CD4-positive, alpha-beta T cell (primary cell): ENCODE data around the gene TIGD3. TPM values are rescaled to one million over a fixed set of nuclear protein-coding genes. Genes with fewer than 3 reads are reported as not detected.

Experiments
- ATAC-seq: fragments of 200-7000 bp; cut with Tn5 transposase; one replicate; pipeline ENCODE4 v1.10.0; 2022; ENCODE audit warnings: mild to moderate bottlenecking; ENCODE audit not compliant: poor library complexity
- CTCF ChIA-PET: fragments of 350-600 bp; sonication (Branson Sonifier 250); formaldehyde crosslinking; loops from one replicate; lab custom pipeline; 2021; ENCODE audit warnings: antibody characterized with exemption, inconsistent platforms; lab: Charles Lee
- POLR2A ChIA-PET: fragments of 350-600 bp; sonication (Branson Sonifier 250); formaldehyde crosslinking; loops from one replicate; lab custom pipeline; 2021; ENCODE audit warnings: antibody characterized with exemption, inconsistent platforms; lab: Charles Lee
- DNase-seq, 14 experiments: peaks; one replicate each; pipeline ENCODE4 v3.0.0-alpha.2; 2013 to 2020; ENCODE audit warnings: mixed read lengths in 2 of 14
- H3K27ac ChIP-seq, 2 donors: one replicate each; pipeline versions ENCODE4 v1.5.1 to v1.7.0; 2013; ENCODE audit warnings: low read length in 2 of 2, low read depth in 1 of 2, mild to moderate bottlenecking in 1 of 2
- H3K27me3 ChIP-seq, 2 experiments: 1 replicate in 1 of 2; 2 replicates in 1 of 2; pipeline versions ENCODE4 v1.6.1 to v1.7.0; 2013; ENCODE audit warnings: low read length in 2 of 2, control low read depth in 1 of 2, mild to moderate bottlenecking in 1 of 2, moderate library complexity in 1 of 2; ENCODE audit not compliant: insufficient read depth in 2 of 2, control insufficient read depth in 1 of 2
- H3K36me3 ChIP-seq: one replicate; pipeline ENCODE4 v1.6.1; 2013; ENCODE audit warnings: low read length, control low read depth; ENCODE audit not compliant: insufficient read depth
- H3K4me1 ChIP-seq: one replicate; pipeline ENCODE4 v1.6.1; 2013; ENCODE audit warnings: low read length, control low read depth; ENCODE audit not compliant: insufficient read depth
- H3K4me3 ChIP-seq: one replicate; pipeline ENCODE4 v1.5.1; 2013; ENCODE audit warnings: mild to moderate bottlenecking, low read length, moderate library complexity
- H3K9me3 ChIP-seq, 2 experiments: 1 replicate in 1 of 2; 2 replicates in 1 of 2; pipeline versions ENCODE4 v1.6.1 to v1.7.0; 2013; ENCODE audit warnings: low read length in 2 of 2, mild to moderate bottlenecking in 2 of 2, control low read depth in 1 of 2, moderate library complexity in 1 of 2; ENCODE audit not compliant: control insufficient read depth in 1 of 2, insufficient read depth in 1 of 2
- H3K27ac Mint-ChIP-seq: one replicate; pipeline ENCODE4 v1.8.0; 2020; ENCODE audit warnings: mixed read lengths
- H3K27me3 Mint-ChIP-seq: one replicate; pipeline ENCODE4 v1.8.0; 2021; ENCODE audit warnings: mixed read lengths
- H3K36me3 Mint-ChIP-seq: one replicate; pipeline ENCODE4 v1.8.0; 2021; ENCODE audit warnings: low read depth, mixed read lengths
- H3K4me1 Mint-ChIP-seq: one replicate; pipeline ENCODE4 v1.8.0; 2021; ENCODE audit warnings: low read depth, mixed read lengths
- H3K4me3 Mint-ChIP-seq: one replicate; pipeline ENCODE4 v1.8.0; 2020; ENCODE audit warnings: mild to moderate bottlenecking, mixed read lengths
- H3K9me3 Mint-ChIP-seq: one replicate; pipeline ENCODE4 v1.8.0; 2020; ENCODE audit warnings: mixed read lengths
- intact Hi-C, 2 experiments: fragments of 100-400 bp; cut with DNase I in 1 of 2; cut with micrococcal nuclease in 1 of 2; formaldehyde crosslinking; loops; one replicate each; pipeline versions ENCODE4 v1.15.1 to v1.9.0; 2023 to 2025; cut with DNase I, micrococcal nuclease
- total RNA-seq, 174 experiments: library from RNA in 2 of 174; stranded (reverse) in 2 of 174; gene quantifications; one replicate each; pipeline ENCODE4 v1.2.3 and lab custom pipeline; 2021 to 2026
- TF ChIP-seq, protein P1 (sequence below): fragments of 200-600 bp; IDR thresholded peaks from one replicate; pipeline ENCODE4 v1.8.0; 2022; ENCODE audit warnings: antibody characterized with exemption, mild to moderate bottlenecking

The TIGD3 gene
- total RNA-seq, 2 experiments from 2014 or later, result 0.73 to 0.85 TPM

DNA sequence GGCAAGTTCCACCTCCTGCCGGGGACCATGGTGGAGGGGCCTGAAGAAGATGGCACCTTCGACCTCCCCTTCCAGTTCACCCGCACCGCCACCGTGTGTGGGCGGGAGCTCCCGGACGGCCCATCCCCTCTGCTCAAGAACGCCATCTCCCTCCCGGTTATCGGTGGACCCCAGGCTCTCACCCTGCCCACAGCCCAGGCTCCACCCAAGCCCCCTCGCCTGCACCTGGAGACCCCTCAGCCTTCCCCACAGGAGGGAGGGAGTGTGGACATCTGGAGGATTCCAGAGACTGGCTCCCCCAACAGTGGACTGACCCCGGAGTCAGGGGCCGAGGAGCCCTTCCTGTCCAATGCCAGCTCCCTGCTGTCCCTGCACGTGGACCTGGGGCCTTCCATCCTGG is 33.5 kb upstream of the TIGD3 start:
- H3K27me3 Mint-ChIP-seq, result peaks cover 3% of the 10 kb centered on the region
- H3K4me1 Mint-ChIP-seq, result peaks cover under 1% of the 10 kb centered on the region
- DNase-seq (no peak), ATAC-seq (no peak)
- no peaks in the 10 kb centered on the region for H3K36me3 Mint-ChIP-seq
- H3K36me3 ChIP-seq, result no peaks in the 10 kb centered on the region
- no peak overlapping the region for H3K27ac ChIP-seq
- TF ChIP-seq, protein P1, sequence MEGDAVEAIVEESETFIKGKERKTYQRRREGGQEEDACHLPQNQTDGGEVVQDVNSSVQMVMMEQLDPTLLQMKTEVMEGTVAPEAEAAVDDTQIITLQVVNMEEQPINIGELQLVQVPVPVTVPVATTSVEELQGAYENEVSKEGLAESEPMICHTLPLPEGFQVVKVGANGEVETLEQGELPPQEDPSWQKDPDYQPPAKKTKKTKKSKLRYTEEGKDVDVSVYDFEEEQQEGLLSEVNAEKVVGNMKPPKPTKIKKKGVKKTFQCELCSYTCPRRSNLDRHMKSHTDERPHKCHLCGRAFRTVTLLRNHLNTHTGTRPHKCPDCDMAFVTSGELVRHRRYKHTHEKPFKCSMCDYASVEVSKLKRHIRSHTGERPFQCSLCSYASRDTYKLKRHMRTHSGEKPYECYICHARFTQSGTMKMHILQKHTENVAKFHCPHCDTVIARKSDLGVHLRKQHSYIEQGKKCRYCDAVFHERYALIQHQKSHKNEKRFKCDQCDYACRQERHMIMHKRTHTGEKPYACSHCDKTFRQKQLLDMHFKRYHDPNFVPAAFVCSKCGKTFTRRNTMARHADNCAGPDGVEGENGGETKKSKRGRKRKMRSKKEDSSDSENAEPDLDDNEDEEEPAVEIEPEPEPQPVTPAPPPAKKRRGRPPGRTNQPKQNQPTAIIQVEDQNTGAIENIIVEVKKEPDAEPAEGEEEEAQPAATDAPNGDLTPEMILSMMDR, result no peak
- H3K4me1 ChIP-seq, result peaks cover under 1% of the 10 kb centered on the region
- H3K4me3 ChIP-seq, result no peak overlapping the region
- no peaks in the 10 kb centered on the region for H3K9me3 ChIP-seq
- H3K4me3 Mint-ChIP-seq, result no peak overlapping the region
- ChIA-PET POLR2A (no interaction called here), CTCF (no interaction called here)
- intact Hi-C loops, result no loop called here
- no peaks in the 10 kb centered on the region for H3K9me3 Mint-ChIP-seq
- peaks cover 0 to 4% of the 10 kb centered on the region in 2 experiments for H3K27me3 ChIP-seq
- no peak overlapping the region for H3K27ac Mint-ChIP-seq

DNA sequence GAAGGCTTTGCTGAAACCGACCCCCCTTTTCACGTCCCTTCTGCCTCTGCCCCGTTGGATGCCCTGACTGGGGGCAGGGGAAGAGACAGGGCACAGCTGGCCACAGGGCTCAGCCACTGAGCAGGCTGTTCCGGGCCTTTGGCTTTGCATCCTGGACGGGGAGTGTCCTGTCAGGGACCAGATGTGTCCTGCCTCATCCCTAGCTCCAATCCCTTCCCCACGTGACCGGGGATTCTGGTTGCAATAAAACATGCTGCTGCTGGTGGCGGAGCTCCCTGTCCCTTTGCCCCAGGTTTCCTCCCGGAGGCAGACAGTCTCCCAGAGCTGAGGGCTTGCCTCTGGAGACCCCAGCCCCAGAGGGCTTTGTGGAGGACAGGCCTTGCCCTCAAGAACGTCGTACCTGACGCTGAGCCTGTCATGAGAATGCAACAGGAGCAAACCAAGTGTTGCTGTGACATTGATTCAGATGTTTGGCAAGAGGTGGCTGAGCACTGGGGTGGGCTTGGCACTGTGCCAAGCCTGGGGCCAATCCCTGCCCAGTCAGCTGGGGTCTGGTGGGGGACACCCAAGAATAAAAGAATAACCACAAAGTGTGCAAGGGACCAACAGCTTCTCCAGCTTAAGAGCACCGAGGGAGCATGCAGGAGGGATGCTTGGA is 32.6 kb upstream of the TIGD3 start:
- TF ChIP-seq, protein P1, result no peak
- Histone ChIP-seq H3K27me3 (peaks cover 0 to 4% of the 10 kb centered on the region in 2 experiments), H3K9me3 (no peaks in the 10 kb centered on the region), H3K27ac (no peak overlapping the region), H3K4me3 (no peak overlapping the region), H3K4me1 (no peaks in the 10 kb centered on the region), H3K36me3 (no peaks in the 10 kb centered on the region)
- Mint-ChIP-seq H3K36me3 (no peaks in the 10 kb centered on the region), H3K4me1 (no peaks in the 10 kb centered on the region), H3K4me3 (no peak overlapping the region), H3K27me3 (peaks cover 3% of the 10 kb centered on the region), H3K9me3 (no peaks in the 10 kb centered on the region), H3K27ac (no peak overlapping the region)
- intact Hi-C loops, result no loop called here
- ATAC-seq (no peak), DNase-seq (no peak)
- ChIA-PET CTCF (no interaction called here), POLR2A (interaction anchor here (0.7 kb wide), 1 partner anchor 11 kb away, joined by 5 read pairs; no protein-coding TSS in a partner anchor)

DNA sequence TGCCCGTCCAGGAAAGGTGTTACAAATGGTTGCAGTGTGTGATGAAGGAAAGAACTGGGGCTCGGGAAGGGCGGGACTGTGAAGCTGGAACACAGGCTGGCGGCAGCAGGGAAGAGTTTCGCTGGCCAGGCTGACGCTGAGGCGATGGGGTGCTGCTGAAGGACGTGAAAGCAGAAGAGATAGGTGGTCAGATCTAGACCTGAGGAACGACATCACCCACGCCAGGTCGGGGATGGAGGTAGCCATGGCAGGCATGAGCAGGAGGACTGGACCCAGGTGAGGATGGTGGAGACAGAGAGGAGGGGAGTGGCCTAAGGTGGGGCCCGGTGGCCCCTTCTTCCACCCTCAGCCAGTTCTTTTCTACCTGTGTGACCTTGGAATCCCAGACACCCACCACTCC is 30.7 kb upstream of the TIGD3 start:
- POLR2A ChIA-PET, result interaction anchor here (0.8 kb wide), 1 partner anchor 184 kb away, joined by 3 read pairs; no protein-coding TSS in a partner anchor
- no peaks in the 10 kb centered on the region for H3K4me1 ChIP-seq
- Mint-ChIP-seq H3K27me3 (peaks cover 3% of the 10 kb centered on the region), H3K9me3 (no peaks in the 10 kb centered on the region), H3K27ac (no peak overlapping the region), H3K4me3 (no peak overlapping the region), H3K36me3 (no peaks in the 10 kb centered on the region), H3K4me1 (no peaks in the 10 kb centered on the region)
- no peaks in the 10 kb centered on the region for H3K9me3 ChIP-seq
- H3K27ac ChIP-seq, result no peak overlapping the region
- ATAC-seq (no peak), DNase-seq (no peak)
- CTCF ChIA-PET, result interaction anchor here (0.7 to 1.2 kb wide), 2 partner anchors 28 to 79 kb away, joined by 3 read pairs; no protein-coding TSS in a partner anchor
- H3K4me3 ChIP-seq, result no peak overlapping the region
- peaks cover 0 to 4% of the 10 kb centered on the region in 2 experiments for H3K27me3 ChIP-seq
- no peaks in the 10 kb centered on the region for H3K36me3 ChIP-seq
- intact Hi-C loops, result no loop called here
- TF ChIP-seq, protein P1, result no peak
